Panc1 (cell line): ENCODE data around the gene ATP6V0A4. TPM values are rescaled to one million over a fixed set of nuclear protein-coding genes. Genes with fewer than 3 reads are reported as not detected.

Experiments
- ATAC-seq: fragments of 200-7000 bp; cut with Tn5 transposase; 2 replicates; pipeline ENCODE4 v1.9.1; 2020; ENCODE audit warnings: mild to moderate bottlenecking, moderate library complexity
- BruUV-seq: library from RNA; stranded (reverse); fragments of 400-500 nt; replicated peaks from 2 replicates; lab custom pipeline; 2021; lab: Mats Ljungman, UMichigan
- CTCF ChIA-PET: fragments of 300-600 bp; sonication (Branson Sonifier 250); formaldehyde crosslinking; loops from one replicate; lab custom pipeline; 2022; ENCODE audit warnings: antibody characterized with exemption; lab: Charles Lee
- POLR2A ChIA-PET: fragments of 300-600 bp; sonication (Branson Sonifier 250); formaldehyde crosslinking; loops from one replicate; lab custom pipeline; 2022; ENCODE audit warnings: antibody characterized with exemption; lab: Charles Lee
- DNase-seq: peaks from one replicate; pipeline ENCODE4 v3.0.0-alpha.2; 2010; ENCODE audit warnings: low read depth, low spot score
- H3K27ac ChIP-seq: 2 replicates; pipeline ENCODE4 v1.5.1; 2011; ENCODE audit warnings: mild to moderate bottlenecking, low read length, inconsistent platforms
- H3K27me3 ChIP-seq: fragments of 200-500 bp; sonication (Bioruptor generic); 2 replicates; pipeline ENCODE4 v1.6.0; 2014; ENCODE audit warnings: low read length, inconsistent platforms; ENCODE audit not compliant: control insufficient read depth, insufficient read depth
- H3K36me3 ChIP-seq: fragments of 200-500 bp; sonication (Bioruptor generic); 2 replicates; pipeline ENCODE4 v1.5.1; 2014; ENCODE audit warnings: inconsistent platforms, mild to moderate bottlenecking, low read length, moderate library complexity; ENCODE audit not compliant: control insufficient read depth, insufficient read depth
- H3K4me1 ChIP-seq: 2 replicates; pipeline ENCODE4 v1.5.1; 2011; ENCODE audit warnings: inconsistent platforms, mild to moderate bottlenecking, low read length, moderate library complexity; ENCODE audit not compliant: control insufficient read depth, insufficient read depth
- H3K4me3 ChIP-seq, 2 experiments: 2 replicates each; pipeline ENCODE4 v1.5.1; 2011 to 2012; ENCODE audit warnings: low read depth in 2 of 2, low read length in 2 of 2, mild to moderate bottlenecking in 2 of 2, inconsistent platforms in 1 of 2, moderate library complexity in 1 of 2
- H3K9me3 ChIP-seq: fragments of 200-500 bp; sonication (Bioruptor generic); 2 replicates; pipeline ENCODE4 v1.5.1; 2014; ENCODE audit warnings: low read depth, mild to moderate bottlenecking, inconsistent platforms, low read length, moderate library complexity; ENCODE audit not compliant: control insufficient read depth, insufficient read depth
- POLR2AphosphoS5 ChIP-seq: IDR thresholded peaks from 2 replicates; pipeline ENCODE4 v1.6.1; 2012; ENCODE audit warnings: mild to moderate bottlenecking, low read depth, low read length, moderate library complexity
- SIN3A ChIP-seq: IDR thresholded peaks from 2 replicates; pipeline ENCODE4 v1.6.1; 2012; ENCODE audit warnings: low read depth, mild to moderate bottlenecking, low read length, moderate library complexity, borderline replicate concordance; ENCODE audit not compliant: insufficient read depth
- TCF7L2 ChIP-seq: IDR thresholded peaks from 2 replicates; pipeline ENCODE4 v1.6.1; 2011; ENCODE audit warnings: mild to moderate bottlenecking, low read depth, low read length, inconsistent platforms
- in situ Hi-C: cut with HindIII; loops from 2 replicates; pipeline ENCODE4 v1.10.0; 2016; ENCODE audit warnings: low sequenced_read_pairs, low pct_unique_long_range_greater_than_20kb
- intact Hi-C: fragments of 100-400 bp; cut with micrococcal nuclease; formaldehyde crosslinking; loops from one replicate; pipeline ENCODE4 v1.10.0; 2022; ENCODE audit not compliant: unreplicated experiment
- total RNA-seq: library from RNA; stranded (reverse); gene quantifications from one replicate; pipeline ENCODE4 v1.2.1, GENCODE V29; 2021; ENCODE audit not compliant: unreplicated experiment
- TF ChIP-seq, protein P1 (sequence below), 2 experiments: IDR thresholded peaks; 2 replicates each; pipeline ENCODE4 v1.6.1; 2011 to 2012; ENCODE audit warnings: low read depth in 2 of 2, control low read depth in 1 of 2, low read length in 1 of 2, mild to moderate bottlenecking in 1 of 2, moderate library complexity in 1 of 2; ENCODE audit not compliant: insufficient read depth in 1 of 2
- TF ChIP-seq, protein P2 (sequence below): fragments of 450-650 bp; IDR thresholded peaks from 2 replicates; pipeline ENCODE4 v1.5.1; 2017; ENCODE audit warnings: mild to moderate bottlenecking

Gene ATP6V0A4
- total RNA-seq, 1 experiment from 2014 or later = 0.15 TPM

DNA sequence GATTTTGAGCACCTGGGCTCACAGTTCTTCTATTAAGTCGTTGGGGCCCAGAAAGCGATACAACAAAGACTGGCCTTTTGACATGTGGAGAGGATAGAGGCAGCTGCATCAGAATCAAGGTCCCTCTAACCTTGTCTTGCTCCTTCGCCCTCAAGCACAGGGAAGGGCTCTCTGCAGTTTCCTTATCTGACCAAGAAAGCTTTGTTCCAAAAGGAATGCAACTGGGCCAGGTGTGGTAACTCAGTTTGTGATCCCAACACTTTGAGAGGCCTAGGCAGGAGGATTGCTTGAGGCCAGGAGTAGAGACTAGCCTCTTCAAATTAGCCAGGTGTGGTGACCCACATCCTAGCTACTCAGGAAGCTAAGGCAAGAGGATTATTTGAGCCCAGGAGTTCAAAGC is 129.1 kb downstream of the ATP6V0A4 start:
- H3K36me3 ChIP-seq = no peaks in the 10 kb centered on the region
- ATAC-seq (no peak), DNase-seq (no peak)
- CTCF ChIA-PET = no interaction called here
- peaks cover 6% of the 10 kb centered on the region; the same call in 1 of the 2 replicates for H3K4me1 ChIP-seq
- no peak overlapping the region for H3K27ac ChIP-seq
- in situ Hi-C loops = no loop called here
- intact Hi-C loops = no loop called here
- no peaks in the 10 kb centered on the region for H3K9me3 ChIP-seq
- POLR2A ChIA-PET = no interaction called here
- no peak overlapping the region for H3K4me3 ChIP-seq
- peaks cover 17% of the 10 kb centered on the region for H3K27me3 ChIP-seq
- BruUV-seq = no TSS peak
- TF ChIP-seq POLR2AphosphoS5 (no peak), SIN3A (no peak), TCF7L2 (no peak)
- TF ChIP-seq, protein P1, sequence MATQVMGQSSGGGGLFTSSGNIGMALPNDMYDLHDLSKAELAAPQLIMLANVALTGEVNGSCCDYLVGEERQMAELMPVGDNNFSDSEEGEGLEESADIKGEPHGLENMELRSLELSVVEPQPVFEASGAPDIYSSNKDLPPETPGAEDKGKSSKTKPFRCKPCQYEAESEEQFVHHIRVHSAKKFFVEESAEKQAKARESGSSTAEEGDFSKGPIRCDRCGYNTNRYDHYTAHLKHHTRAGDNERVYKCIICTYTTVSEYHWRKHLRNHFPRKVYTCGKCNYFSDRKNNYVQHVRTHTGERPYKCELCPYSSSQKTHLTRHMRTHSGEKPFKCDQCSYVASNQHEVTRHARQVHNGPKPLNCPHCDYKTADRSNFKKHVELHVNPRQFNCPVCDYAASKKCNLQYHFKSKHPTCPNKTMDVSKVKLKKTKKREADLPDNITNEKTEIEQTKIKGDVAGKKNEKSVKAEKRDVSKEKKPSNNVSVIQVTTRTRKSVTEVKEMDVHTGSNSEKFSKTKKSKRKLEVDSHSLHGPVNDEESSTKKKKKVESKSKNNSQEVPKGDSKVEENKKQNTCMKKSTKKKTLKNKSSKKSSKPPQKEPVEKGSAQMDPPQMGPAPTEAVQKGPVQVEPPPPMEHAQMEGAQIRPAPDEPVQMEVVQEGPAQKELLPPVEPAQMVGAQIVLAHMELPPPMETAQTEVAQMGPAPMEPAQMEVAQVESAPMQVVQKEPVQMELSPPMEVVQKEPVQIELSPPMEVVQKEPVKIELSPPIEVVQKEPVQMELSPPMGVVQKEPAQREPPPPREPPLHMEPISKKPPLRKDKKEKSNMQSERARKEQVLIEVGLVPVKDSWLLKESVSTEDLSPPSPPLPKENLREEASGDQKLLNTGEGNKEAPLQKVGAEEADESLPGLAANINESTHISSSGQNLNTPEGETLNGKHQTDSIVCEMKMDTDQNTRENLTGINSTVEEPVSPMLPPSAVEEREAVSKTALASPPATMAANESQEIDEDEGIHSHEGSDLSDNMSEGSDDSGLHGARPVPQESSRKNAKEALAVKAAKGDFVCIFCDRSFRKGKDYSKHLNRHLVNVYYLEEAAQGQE (IDR thresholded peaks at IDR 0.05; ENCODE audit: insufficient read depth in 1 of 2, low read depth in 2 of 2, low read length in 1 of 2) = no peak

DNA sequence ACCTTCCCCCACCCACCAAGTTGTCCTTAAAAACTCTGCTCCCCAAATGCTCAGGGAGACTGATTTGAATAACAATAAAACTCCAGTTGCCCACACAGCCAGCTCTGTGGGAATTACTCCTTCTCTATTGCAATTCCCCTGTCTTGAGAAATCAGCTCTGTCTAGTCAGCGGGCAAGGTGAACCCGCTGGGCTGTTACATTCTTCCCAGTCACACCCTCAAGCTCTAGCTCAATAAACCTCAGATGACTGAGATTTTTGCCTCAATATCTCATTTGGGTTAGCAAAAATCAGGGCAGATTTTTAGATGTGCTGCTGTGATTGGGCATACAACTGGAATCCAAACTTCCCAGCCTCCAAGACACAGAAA is 129.8 kb downstream of the ATP6V0A4 start:
- DNase-seq = no peak
- no TSS peak for BruUV-seq
- no peak overlapping the region for H3K27ac ChIP-seq
- ChIA-PET CTCF (no interaction called here), POLR2A (no interaction called here)
- no peak overlapping the region for H3K4me3 ChIP-seq
- intact Hi-C loops (no loop called here), in situ Hi-C loops (no loop called here)
- H3K9me3 ChIP-seq = no peaks in the 10 kb centered on the region
- H3K27me3 ChIP-seq = peaks cover 17% of the 10 kb centered on the region
- peaks cover 10% of the 10 kb centered on the region for H3K4me1 ChIP-seq
- no peak for TF ChIP-seq TCF7L2
- TF ChIP-seq POLR2AphosphoS5 = no peak
- TF ChIP-seq SIN3A = no peak
- ATAC-seq = no peak
- no peaks in the 10 kb centered on the region for H3K36me3 ChIP-seq

DNA sequence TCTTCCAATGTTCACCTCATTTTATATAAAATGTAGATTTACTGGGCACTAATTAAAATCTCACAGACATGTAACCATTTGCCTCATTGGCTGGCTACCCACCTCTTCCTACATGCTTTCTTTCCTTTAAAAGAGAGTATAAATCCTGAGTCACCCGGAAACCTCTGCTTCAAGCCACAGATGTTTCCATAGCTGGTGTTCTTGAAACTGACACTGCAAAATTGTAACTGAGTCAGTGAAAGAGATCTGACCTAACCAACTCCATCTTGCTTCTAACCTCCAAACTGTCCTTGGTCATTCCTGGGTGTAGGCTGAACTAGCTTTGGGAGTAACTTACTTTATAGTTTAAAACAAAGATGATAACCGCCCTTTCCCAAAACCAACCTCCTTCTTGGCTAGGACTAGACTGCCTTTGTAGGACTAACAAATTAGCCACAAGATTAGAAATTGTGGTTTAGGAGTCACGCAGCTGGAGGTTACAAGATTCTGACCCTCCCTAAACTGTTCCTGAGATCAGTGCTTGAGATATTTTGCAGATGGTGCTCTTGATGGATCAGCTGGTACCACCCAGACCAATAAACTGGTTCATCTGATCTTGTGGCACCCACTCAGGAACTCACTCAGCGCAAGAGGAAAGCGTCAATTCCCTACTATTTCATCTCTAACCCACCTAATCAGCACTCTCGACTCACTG is 130.3 kb downstream of the ATP6V0A4 start:
- ChIA-PET CTCF (no interaction called here), POLR2A (no interaction called here)
- Histone ChIP-seq H3K27ac (no peak overlapping the region), H3K27me3 (peaks cover 17% of the 10 kb centered on the region), H3K36me3 (no peaks in the 10 kb centered on the region), H3K4me3 (no peak overlapping the region), H3K4me1 (peaks cover 10% of the 10 kb centered on the region), H3K9me3 (no peaks in the 10 kb centered on the region)
- DNase-seq (no peak), ATAC-seq (no peak)
- intact Hi-C loops = no loop called here
- in situ Hi-C loops = no loop called here
- no TSS peak for BruUV-seq
- TF ChIP-seq, protein P2, sequence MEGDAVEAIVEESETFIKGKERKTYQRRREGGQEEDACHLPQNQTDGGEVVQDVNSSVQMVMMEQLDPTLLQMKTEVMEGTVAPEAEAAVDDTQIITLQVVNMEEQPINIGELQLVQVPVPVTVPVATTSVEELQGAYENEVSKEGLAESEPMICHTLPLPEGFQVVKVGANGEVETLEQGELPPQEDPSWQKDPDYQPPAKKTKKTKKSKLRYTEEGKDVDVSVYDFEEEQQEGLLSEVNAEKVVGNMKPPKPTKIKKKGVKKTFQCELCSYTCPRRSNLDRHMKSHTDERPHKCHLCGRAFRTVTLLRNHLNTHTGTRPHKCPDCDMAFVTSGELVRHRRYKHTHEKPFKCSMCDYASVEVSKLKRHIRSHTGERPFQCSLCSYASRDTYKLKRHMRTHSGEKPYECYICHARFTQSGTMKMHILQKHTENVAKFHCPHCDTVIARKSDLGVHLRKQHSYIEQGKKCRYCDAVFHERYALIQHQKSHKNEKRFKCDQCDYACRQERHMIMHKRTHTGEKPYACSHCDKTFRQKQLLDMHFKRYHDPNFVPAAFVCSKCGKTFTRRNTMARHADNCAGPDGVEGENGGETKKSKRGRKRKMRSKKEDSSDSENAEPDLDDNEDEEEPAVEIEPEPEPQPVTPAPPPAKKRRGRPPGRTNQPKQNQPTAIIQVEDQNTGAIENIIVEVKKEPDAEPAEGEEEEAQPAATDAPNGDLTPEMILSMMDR = no peak
- TF ChIP-seq SIN3A (no peak), POLR2AphosphoS5 (no peak), TCF7L2 (no peak)
- TF ChIP-seq, protein P1 (IDR thresholded peaks at IDR 0.05; ENCODE audit: insufficient read depth in 1 of 2, low read depth in 2 of 2, low read length in 1 of 2) = no peak
